Astrocyte (in vitro differentiated cells and primary cell): ENCODE measurements around the gene CD81. TPM values are rescaled to one million over a fixed set of nuclear protein-coding genes. Genes with fewer than 3 reads are reported as not detected.

Experiments
- DNase-seq: peaks from one replicate; pipeline ENCODE4 v3.0.0-alpha.2; 2010; ENCODE audit warnings: low read depth
- FAIRE-seq: peaks from 2 replicates; lab custom pipeline; 2011; peaks lifted over from hg19 to GRCh38; lab: Jason Lieb, UNC
- H2AFZ ChIP-seq: 2 replicates; pipeline ENCODE4 v1.6.0; 2012; ENCODE audit warnings: low read depth, low read length, inconsistent platforms
- H3K27ac ChIP-seq: 2 replicates; pipeline ENCODE4 v1.5.1; 2011; ENCODE audit warnings: low read depth, low read length, inconsistent platforms
- H3K27me3 ChIP-seq: 2 replicates; pipeline ENCODE4 v1.6.0; 2011; ENCODE audit warnings: low read length, inconsistent platforms; ENCODE audit not compliant: insufficient read depth
- H3K36me3 ChIP-seq: 2 replicates; pipeline ENCODE4 v1.5.1; 2011; ENCODE audit warnings: low read length, inconsistent platforms; ENCODE audit not compliant: insufficient read depth
- H3K4me1 ChIP-seq: 2 replicates; pipeline ENCODE4 v1.5.1; 2011; ENCODE audit warnings: low read length, inconsistent platforms; ENCODE audit not compliant: insufficient read depth
- H3K4me2 ChIP-seq: 2 replicates; pipeline ENCODE4 v1.6.0; 2012; ENCODE audit warnings: low read length, inconsistent platforms
- H3K4me3 ChIP-seq: 2 replicates; pipeline ENCODE4 v1.5.1; 2011; ENCODE audit warnings: low read depth, mild to moderate bottlenecking, low read length, inconsistent platforms; ENCODE audit not compliant: insufficient read depth
- H3K79me2 ChIP-seq: 2 replicates; pipeline ENCODE4 v1.6.0; 2012; ENCODE audit warnings: mild to moderate bottlenecking, low read length, inconsistent platforms; ENCODE audit not compliant: insufficient read depth
- H3K9ac ChIP-seq: 2 replicates; pipeline ENCODE4 v1.6.0; 2012; ENCODE audit warnings: mild to moderate bottlenecking, low read length, inconsistent platforms
- H3K9me3 ChIP-seq: 2 replicates; pipeline ENCODE4 v1.5.1; 2012; ENCODE audit warnings: low read depth, mild to moderate bottlenecking, low read length, inconsistent platforms; ENCODE audit not compliant: insufficient read depth
- H4K20me1 ChIP-seq: 2 replicates; pipeline ENCODE4 v1.6.0; 2012; ENCODE audit warnings: low read length, inconsistent platforms; ENCODE audit not compliant: insufficient read depth
- H3K27ac Mint-ChIP-seq: one replicate; pipeline ENCODE4 v1.8.0; 2021; ENCODE audit warnings: mild to moderate bottlenecking, mixed read lengths; ENCODE audit not compliant: unreplicated experiment
- H3K27me3 Mint-ChIP-seq: one replicate; pipeline ENCODE4 v1.8.0; 2021; ENCODE audit warnings: low read depth, mixed read lengths; ENCODE audit not compliant: unreplicated experiment
- H3K36me3 Mint-ChIP-seq: one replicate; pipeline ENCODE4 v1.8.0; 2021; ENCODE audit warnings: low read depth, mixed read lengths; ENCODE audit not compliant: unreplicated experiment
- H3K4me1 Mint-ChIP-seq: one replicate; pipeline ENCODE4 v1.8.0; 2021; ENCODE audit warnings: low read depth, mixed read lengths; ENCODE audit not compliant: unreplicated experiment
- H3K4me3 Mint-ChIP-seq: one replicate; pipeline ENCODE4 v1.8.0; 2021; ENCODE audit warnings: mild to moderate bottlenecking, moderate library complexity, mixed read lengths; ENCODE audit not compliant: unreplicated experiment
- H3K9me3 Mint-ChIP-seq: one replicate; pipeline ENCODE4 v1.8.0; 2021; ENCODE audit warnings: mild to moderate bottlenecking, mixed read lengths; ENCODE audit not compliant: unreplicated experiment
- EZH2 ChIP-seq: IDR thresholded peaks from 2 replicates; pipeline ENCODE4 v1.6.1; 2012; ENCODE audit warnings: mild to moderate bottlenecking, low read length, inconsistent platforms; ENCODE audit not compliant: insufficient read depth
- total RNA-seq: library from RNA; stranded (reverse); gene quantifications from 2 replicates; pipeline ENCODE4 v1.2.1, GENCODE V29; 2021
- TF ChIP-seq, protein P1 (sequence below): IDR thresholded peaks from 2 replicates; pipeline ENCODE4 v1.5.1; 2011; ENCODE audit warnings: low read depth, mild to moderate bottlenecking, inconsistent platforms, low read length, moderate library complexity; ENCODE audit not compliant: insufficient read depth

The CD81 gene
- total RNA-seq, 1 donor from 2014 or later: 625 TPM

DNA sequence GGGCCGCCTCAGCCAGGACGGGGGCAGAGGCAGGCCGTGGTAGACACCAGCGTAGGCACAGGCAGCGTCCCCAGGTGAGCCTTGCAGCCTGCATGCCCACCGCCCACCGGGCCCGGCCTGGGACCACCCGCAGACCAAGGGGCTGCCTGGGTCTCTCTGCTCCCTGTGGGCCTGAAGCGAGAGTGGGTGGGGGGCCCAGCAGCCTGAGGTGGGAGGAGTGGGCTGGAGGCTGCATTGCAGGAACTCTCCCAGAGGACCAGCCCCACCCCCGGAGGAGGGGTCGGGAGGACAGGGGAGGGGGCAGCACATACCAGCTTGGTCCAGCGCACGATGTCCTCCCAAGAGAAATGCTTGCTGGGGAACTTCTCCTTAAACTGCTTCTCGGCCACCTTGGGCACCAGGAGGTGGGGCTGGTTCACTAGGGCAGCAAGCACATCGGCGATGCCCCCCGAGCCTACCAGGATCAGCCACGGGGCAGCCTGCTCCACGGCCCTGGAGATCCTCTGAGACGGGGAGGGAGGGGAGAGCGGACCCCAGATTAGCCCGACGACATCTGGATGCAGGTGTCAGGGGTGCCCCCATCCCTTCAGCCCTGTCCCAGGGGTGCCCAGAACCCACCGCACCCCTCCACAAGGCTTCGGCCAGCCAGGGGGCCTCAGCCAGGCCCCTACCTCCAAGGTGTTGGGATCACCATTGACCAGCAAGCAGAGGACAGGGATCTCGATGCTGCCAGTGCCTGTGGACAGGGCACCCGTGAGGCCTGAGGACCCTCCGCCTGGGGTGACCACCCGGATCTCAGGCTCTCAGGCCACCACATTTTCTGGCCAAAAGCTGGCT, 41.0 kb downstream of the CD81 start:
- no peak overlapping the region for H3K27ac ChIP-seq
- no peak overlapping the region for H2AFZ ChIP-seq
- peaks cover 6% of the 10 kb centered on the region for H3K27me3 Mint-ChIP-seq
- H3K36me3 ChIP-seq: no peaks in the 10 kb centered on the region
- peaks cover 3% of the 10 kb centered on the region for H3K27me3 ChIP-seq
- no peaks in the 10 kb centered on the region for H3K4me1 ChIP-seq
- no peak overlapping the region for H3K4me2 ChIP-seq
- no peaks in the 10 kb centered on the region for H4K20me1 ChIP-seq
- no peaks in the 10 kb centered on the region for H3K9me3 ChIP-seq
- H3K4me3 Mint-ChIP-seq: no peak overlapping the region
- TF ChIP-seq EZH2: no peak
- TF ChIP-seq, protein P1, sequence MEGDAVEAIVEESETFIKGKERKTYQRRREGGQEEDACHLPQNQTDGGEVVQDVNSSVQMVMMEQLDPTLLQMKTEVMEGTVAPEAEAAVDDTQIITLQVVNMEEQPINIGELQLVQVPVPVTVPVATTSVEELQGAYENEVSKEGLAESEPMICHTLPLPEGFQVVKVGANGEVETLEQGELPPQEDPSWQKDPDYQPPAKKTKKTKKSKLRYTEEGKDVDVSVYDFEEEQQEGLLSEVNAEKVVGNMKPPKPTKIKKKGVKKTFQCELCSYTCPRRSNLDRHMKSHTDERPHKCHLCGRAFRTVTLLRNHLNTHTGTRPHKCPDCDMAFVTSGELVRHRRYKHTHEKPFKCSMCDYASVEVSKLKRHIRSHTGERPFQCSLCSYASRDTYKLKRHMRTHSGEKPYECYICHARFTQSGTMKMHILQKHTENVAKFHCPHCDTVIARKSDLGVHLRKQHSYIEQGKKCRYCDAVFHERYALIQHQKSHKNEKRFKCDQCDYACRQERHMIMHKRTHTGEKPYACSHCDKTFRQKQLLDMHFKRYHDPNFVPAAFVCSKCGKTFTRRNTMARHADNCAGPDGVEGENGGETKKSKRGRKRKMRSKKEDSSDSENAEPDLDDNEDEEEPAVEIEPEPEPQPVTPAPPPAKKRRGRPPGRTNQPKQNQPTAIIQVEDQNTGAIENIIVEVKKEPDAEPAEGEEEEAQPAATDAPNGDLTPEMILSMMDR: no peak
- no peak for FAIRE-seq
- no peaks in the 10 kb centered on the region for H3K9me3 Mint-ChIP-seq
- H3K4me1 Mint-ChIP-seq: no peaks in the 10 kb centered on the region
- H3K4me3 ChIP-seq: no peak overlapping the region
- no peak overlapping the region for H3K9ac ChIP-seq
- H3K79me2 ChIP-seq: no peaks in the 10 kb centered on the region
- DNase-seq: no peak
- H3K36me3 Mint-ChIP-seq: no peaks in the 10 kb centered on the region
- no peak overlapping the region for H3K27ac Mint-ChIP-seq

DNA sequence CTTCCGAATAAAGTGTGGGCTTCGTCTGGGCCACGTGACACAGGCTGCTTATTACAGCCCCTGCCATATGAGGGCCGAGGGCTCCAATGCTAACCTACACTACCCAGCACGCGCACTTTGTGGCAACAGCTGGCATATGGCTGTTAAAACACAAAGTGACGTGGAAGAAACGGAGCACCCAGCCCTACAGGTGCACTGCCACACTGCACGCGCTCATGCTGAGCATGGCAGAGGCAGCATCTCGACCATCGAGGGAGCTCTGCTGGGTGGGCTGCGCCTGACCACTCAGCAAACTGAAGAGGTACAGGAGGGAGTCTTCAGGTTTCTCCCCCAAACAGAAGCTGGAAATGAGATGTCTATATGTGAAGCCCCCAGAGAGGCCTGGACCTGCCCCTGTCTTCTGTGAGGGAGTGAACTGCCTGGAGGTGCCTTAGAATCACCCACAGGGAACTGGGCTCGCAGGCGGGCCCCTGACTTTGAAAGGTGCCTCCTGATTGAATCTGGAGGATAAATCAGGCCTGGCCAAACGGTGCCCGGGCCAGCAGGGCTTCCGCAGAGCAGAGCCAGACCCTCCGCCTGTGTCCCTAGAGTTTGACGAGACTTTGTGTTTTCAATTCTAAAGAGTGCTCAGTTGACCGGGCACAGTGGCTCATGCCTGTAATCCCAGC, 41.7 kb downstream of the CD81 start:
- no peaks in the 10 kb centered on the region for H3K79me2 ChIP-seq
- H3K9ac ChIP-seq: no peak overlapping the region
- Mint-ChIP-seq H3K9me3 (no peaks in the 10 kb centered on the region), H3K4me1 (no peaks in the 10 kb centered on the region), H3K36me3 (no peaks in the 10 kb centered on the region), H3K27me3 (peaks cover 10% of the 10 kb centered on the region), H3K4me3 (no peak overlapping the region), H3K27ac (no peak overlapping the region)
- H3K36me3 ChIP-seq: no peaks in the 10 kb centered on the region
- peaks cover 3% of the 10 kb centered on the region for H3K27me3 ChIP-seq
- no peaks in the 10 kb centered on the region for H3K4me1 ChIP-seq
- DNase-seq (no peak), FAIRE-seq (no peak)
- no peaks in the 10 kb centered on the region for H3K9me3 ChIP-seq
- H4K20me1 ChIP-seq: no peaks in the 10 kb centered on the region
- H2AFZ ChIP-seq: no peak overlapping the region
- no peak for TF ChIP-seq EZH2
- TF ChIP-seq, protein P1: no peak
- no peak overlapping the region for H3K4me3 ChIP-seq
- H3K4me2 ChIP-seq: no peak overlapping the region
- H3K27ac ChIP-seq: no peak overlapping the region
